Suprapubic skin (tissue), 4 donors: Measurements from ENCODE around the gene AFF2.

Experiments used
- POLR2A ChIP-seq, 2 donors: fragments of 450-650 bp; IDR thresholded peaks; one replicate each; pipeline ENCODE4 v1.6.1; 2017; ENCODE audit warnings: antibody characterized with exemption in 2 of 2, mild to moderate bottlenecking in 2 of 2, moderate library complexity in 2 of 2
- POLR2AphosphoS5 ChIP-seq, 3 donors: sonication (generic); formaldehyde crosslinking; IDR thresholded peaks; one replicate each; pipeline ENCODE4 v1.6.1; 2017; ENCODE audit warnings: antibody characterized with exemption in 3 of 3

GRCh38 chrX:148926371-148926770, 426.0 kb downstream of the AFF2 start:
- no peak for TF ChIP-seq POLR2A (IDR thresholded peaks at IDR 0.05)
- TF ChIP-seq POLR2AphosphoS5 (IDR thresholded peaks at IDR 0.05), result no peak
